A549 treated with Mapracorat at 1 μM for 4 hours (cell line): ENCODE results near the gene THSD7A. TPM values are rescaled to one million over a fixed set of nuclear protein-coding genes. Genes with fewer than 3 reads are reported as not detected.

Source experiments
- total RNA-seq: library from RNA; stranded (reverse); fragments of 200-300 nt; extraction: Qiagen RNA extraction; gene quantifications from 5 replicates; pipeline ENCODE4 v1.2.3, GENCODE V29; 2022

The THSD7A gene, protein sequence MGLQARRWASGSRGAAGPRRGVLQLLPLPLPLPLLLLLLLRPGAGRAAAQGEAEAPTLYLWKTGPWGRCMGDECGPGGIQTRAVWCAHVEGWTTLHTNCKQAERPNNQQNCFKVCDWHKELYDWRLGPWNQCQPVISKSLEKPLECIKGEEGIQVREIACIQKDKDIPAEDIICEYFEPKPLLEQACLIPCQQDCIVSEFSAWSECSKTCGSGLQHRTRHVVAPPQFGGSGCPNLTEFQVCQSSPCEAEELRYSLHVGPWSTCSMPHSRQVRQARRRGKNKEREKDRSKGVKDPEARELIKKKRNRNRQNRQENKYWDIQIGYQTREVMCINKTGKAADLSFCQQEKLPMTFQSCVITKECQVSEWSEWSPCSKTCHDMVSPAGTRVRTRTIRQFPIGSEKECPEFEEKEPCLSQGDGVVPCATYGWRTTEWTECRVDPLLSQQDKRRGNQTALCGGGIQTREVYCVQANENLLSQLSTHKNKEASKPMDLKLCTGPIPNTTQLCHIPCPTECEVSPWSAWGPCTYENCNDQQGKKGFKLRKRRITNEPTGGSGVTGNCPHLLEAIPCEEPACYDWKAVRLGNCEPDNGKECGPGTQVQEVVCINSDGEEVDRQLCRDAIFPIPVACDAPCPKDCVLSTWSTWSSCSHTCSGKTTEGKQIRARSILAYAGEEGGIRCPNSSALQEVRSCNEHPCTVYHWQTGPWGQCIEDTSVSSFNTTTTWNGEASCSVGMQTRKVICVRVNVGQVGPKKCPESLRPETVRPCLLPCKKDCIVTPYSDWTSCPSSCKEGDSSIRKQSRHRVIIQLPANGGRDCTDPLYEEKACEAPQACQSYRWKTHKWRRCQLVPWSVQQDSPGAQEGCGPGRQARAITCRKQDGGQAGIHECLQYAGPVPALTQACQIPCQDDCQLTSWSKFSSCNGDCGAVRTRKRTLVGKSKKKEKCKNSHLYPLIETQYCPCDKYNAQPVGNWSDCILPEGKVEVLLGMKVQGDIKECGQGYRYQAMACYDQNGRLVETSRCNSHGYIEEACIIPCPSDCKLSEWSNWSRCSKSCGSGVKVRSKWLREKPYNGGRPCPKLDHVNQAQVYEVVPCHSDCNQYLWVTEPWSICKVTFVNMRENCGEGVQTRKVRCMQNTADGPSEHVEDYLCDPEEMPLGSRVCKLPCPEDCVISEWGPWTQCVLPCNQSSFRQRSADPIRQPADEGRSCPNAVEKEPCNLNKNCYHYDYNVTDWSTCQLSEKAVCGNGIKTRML (N-terminal part only)
- 1.3 to 3.0 TPM (median 2.5 TPM) in 5 replicates for total RNA-seq

DNA sequence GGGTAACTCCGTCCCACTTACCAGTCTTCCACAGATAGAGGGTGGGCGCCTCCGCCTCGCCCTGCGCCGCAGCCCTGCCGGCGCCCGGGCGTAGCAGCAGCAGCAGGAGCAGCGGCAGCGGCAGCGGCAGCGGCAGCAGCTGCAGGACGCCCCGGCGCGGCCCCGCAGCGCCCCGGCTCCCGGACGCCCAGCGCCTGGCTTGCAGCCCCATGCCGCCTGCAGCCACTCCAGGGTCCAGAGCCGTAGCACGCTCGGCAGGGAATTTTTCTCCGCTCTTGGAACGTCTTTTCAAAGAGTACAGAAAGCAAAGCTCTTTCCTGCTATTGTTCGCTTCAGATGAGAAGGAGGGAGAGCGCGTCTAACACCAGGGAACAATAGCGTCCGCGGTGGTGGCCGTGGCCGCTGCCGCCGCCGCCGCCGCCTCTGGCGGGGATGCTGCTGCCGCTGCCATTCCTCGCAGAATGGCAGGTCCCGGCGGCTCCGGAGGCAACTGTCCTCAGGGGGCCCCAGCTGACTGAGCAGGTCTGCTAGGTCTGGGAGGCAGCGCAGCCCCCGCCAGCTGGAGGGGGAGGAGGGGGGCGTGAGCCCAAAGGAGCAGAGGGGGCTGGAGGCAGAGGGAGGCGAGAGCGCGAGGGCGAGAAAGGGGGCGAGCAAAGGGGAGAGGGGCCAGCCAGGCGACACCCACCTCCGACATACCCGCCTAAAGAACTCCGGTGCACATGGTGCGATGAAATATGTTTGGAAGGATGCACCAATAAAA lies at the start of gene THSD7A:
TSS of gene THSD7A (minus strand) at position 463 of the 760 bp plus-strand sequence. CDS start at position 211, 252 bp downstream.

